ENCODE results near the gene IFRD2.
A peak's percentile ranks its signal among the peaks of the same experiment; 100 is the strongest.

The IFRD2 gene

GRCh38 chr3:50292159-50293078 lies at the start of gene IFRD2:
Gene IFRD2, minus strand, starts transcription at chr3:50292429. Its CDS starts 155 bp downstream, at chr3:50292274.
- peak; percentile 74 to 92 for DNase-seq

GRCh38 chr3:50341537-50341936 lies 49.3 kb upstream of the IFRD2 start:
- DNase-seq = no peak

- DNase-seq = no peak
Measured at GRCh38 chr3:50340448-50341329, 48.5 kb upstream of the IFRD2 start, which contains the start of gene RASSF1. Gene RASSF1, minus strand, starts transcription at chr3:50340836. Its CDS starts 31 bp downstream, at chr3:50340805.

- no peak for DNase-seq
Measured at GRCh38 chr3:50340147-50340447, 47.9 kb upstream of the IFRD2 start.

GRCh38 chr3:50339485-50340146 lies 47.4 kb upstream of the IFRD2 start:
- DNase-seq = no peak

GRCh38 chr3:50338965-50339364 lies 46.7 kb upstream of the IFRD2 start:
- no peak for DNase-seq

GRCh38 chr3:50337175-50337861 lies 45.1 kb upstream of the IFRD2 start:
- DNase-seq = peak; percentile 90 to 91

- no peak for DNase-seq
Measured at GRCh38 chr3:50336452-50337174, 44.4 kb upstream of the IFRD2 start.

- no peak for DNase-seq
Measured at GRCh38 chr3:50334339-50335075, 42.3 kb upstream of the IFRD2 start.

GRCh38 chr3:50333744-50334328 lies 41.6 kb upstream of the IFRD2 start:
- DNase-seq = no peak

- DNase-seq = no peak
Measured at GRCh38 chr3:50331364-50331907, 39.2 kb upstream of the IFRD2 start.

- no peak for DNase-seq
Measured at GRCh38 chr3:50330330-50330729, 38.1 kb upstream of the IFRD2 start.

- peak; percentile 74 to 89 for DNase-seq
Measured at GRCh38 chr3:50327943-50328691, 35.9 kb upstream of the IFRD2 start, which contains the start of gene TUSC2. Gene TUSC2, minus strand, starts transcription at chr3:50328223. Its CDS starts 124 bp downstream, at chr3:50328099.

GRCh38 chr3:50327129-50327528 lies 34.9 kb upstream of the IFRD2 start:
- no peak for DNase-seq

GRCh38 chr3:50326182-50326541 lies 33.9 kb upstream of the IFRD2 start:
- no peak for DNase-seq

- DNase-seq = no peak
Measured at GRCh38 chr3:50325497-50326181, 33.4 kb upstream of the IFRD2 start.

- no peak for DNase-seq
Measured at GRCh38 chr3:50325113-50325480, 32.9 kb upstream of the IFRD2 start.

- peak; percentile 13 to 63 for DNase-seq
Measured at GRCh38 chr3:50324351-50325112, 32.3 kb upstream of the IFRD2 start.

All from SW 1271 (cell line).